NCI-H1694 treated with DMSO at 0.1 percent for 48 hours (cell line): Measurements from ENCODE around the gene NPDC1.
"Not testable (repeated sequence)": the region's sequence is repeated elsewhere in the genome, so short reads cannot be mapped to it uniquely, and the experiment has no call there.

ENCODE experiments used
- DNase-seq: peaks from one replicate; lab custom pipeline; 2025; lab: John Stamatoyannopoulos, UW

NPDC1 gene

DNA sequence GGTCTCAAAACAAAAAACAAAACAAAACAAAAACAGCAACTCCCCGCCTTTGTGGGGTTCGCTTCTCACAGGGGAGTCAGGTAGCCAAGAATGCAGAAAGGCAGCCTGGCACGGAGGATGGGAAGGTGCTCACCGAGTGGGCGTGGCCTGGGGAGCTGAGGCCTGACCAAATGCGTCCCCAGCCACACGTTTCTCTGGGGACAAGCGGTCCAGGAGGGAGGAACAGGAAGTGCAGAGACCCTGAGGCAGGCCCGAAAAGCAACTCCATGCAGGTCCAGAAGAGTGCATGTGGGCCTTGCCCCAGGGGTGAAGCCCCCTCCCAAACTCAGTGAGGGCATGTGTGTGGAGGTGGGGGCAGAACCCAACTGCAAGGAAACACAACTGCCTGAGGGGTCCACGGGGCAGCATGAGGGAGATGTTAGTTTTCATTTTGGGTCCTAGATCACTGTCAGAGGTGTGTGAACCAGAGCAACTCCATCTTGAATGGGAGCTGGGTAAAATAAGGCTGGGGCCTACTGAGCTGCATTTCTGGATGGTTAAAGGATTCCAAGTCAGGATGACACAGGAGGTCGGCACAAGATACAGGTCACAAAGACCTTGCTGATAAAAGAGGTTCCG lies 28.8 kb upstream of the NPDC1 start:
- DNase-seq, result no peak

DNA sequence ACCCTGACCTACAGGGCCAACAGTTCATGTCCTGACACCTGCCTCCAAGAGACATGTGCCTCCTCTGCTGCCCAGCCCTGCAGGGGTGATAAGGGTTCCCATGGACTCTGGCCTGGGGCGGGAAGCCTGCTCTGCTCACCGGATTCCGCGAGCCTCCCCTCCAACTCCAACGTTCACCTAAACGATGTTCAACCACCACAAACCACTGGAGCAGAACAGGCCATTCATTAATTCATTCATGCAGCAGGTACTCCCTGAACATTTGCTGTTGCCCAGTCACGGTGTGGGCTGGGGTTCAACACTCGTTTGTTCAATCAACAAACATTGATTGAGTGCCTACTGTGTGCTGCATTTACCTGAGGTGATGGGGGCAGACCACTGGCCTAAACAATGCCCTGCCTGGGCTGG lies 28.0 kb upstream of the NPDC1 start:
- DNase-seq, result no peak

DNA sequence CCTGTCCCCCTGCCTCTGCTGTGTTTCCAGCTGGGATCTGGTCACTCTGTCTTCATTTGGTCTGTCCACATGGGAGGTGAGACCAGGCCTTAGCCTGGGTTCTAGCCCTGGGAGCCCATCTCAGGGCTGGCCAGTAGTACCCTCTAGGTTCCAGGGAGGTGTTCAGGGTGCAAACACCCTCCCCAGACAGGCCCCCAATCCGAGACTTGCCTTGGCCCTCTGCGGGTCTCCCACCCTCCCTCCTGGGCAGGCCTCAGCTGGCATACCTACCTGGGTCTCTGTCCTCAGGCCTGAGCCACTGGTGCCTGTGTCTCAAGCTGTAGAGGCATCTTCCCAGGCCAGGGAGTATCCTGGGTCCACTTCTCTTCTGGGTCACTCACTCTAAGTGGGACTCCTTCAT lies 25.3 kb upstream of the NPDC1 start:
- no peak for DNase-seq

DNA sequence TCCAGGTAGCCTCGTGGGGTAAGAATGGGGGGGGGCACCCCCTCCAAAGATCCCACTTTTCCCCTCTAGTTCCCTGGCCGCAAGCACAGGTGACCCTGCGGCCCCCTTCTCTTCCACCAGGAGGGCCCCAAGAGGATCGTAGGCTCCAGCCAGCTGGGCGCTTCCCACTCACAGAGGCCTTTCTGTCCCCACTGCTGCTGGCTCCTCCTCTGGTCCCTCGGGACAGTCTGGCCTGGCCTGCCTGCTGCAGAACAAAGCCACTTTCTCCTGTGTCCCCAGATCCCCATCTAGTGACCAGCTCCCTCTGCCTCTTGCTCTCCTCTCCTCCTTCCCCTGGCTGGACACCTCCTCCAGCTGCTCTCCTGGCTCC lies 24.9 kb upstream of the NPDC1 start:
- no peak for DNase-seq

DNA sequence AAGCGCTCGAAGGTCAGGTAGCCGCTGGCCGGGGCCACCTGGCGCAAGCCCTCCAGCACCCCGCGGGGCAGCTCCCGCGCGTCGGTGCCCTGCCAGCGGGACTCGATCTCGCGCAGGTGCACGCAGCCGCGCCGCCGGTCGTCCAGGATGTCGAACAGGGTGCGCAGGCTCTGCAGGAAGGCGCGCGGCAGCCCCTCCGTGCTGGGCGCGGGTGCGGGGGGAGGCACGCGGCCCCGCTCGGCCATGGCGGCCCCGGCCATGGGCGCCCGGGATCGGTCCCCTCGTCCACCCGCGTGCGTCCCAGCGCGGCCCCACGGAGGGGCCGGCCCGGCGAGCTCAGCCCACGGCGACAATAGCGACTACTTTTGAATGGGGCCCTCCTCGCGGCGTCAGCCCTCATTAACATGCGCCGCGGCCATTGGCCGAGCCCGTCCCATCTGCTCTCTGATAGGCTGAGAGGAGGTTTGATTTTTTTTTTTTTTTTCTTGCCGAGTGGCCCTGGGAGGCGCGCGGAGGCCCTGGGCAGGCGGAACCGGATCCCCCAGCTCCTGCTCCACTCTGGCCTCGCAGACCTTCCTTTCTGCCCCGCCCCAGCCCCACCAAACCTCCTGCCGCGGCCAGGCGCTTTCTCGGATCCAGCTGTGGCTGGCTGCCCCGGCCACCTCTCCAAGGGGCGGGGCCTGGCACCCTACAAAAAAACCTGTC lies 24.4 kb upstream of the NPDC1 start, which contains the start of gene SAPCD2:
Gene SAPCD2, minus strand, starts transcription at position 357 of the 705 bp plus-strand sequence. Its CDS starts 97 bp downstream, at position 260.
- peak; percentile 69 for DNase-seq

DNA sequence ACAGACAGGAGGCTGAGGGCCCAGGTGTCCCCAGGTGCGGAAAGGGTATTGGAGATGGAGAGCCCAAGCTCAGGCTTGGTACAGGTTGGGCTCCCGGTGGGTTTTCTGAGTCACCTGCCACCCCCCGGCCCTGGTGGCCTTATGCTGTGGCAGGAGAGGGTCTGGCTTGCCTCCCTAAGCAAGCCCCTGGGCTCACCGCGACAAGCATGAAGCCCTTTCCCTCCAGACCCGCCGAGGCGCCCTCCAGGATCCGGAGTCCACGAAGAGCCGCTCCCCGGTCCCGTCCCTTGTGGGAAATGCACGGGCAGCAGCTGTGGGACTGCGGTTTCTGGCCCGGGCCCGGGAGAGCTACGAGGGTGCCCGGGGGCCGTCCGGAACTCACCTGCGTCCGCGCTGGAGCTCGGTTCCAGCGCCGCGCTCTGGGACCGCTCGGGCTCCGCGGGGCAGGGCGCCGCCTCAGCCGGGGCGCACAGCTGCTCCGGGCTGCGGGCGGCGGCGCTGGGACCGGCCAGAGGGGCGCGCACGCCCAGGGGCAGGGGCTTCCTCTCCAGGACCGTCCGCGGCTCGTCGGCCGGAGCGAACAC lies 23.6 kb upstream of the NPDC1 start:
- no peak for DNase-seq

DNA sequence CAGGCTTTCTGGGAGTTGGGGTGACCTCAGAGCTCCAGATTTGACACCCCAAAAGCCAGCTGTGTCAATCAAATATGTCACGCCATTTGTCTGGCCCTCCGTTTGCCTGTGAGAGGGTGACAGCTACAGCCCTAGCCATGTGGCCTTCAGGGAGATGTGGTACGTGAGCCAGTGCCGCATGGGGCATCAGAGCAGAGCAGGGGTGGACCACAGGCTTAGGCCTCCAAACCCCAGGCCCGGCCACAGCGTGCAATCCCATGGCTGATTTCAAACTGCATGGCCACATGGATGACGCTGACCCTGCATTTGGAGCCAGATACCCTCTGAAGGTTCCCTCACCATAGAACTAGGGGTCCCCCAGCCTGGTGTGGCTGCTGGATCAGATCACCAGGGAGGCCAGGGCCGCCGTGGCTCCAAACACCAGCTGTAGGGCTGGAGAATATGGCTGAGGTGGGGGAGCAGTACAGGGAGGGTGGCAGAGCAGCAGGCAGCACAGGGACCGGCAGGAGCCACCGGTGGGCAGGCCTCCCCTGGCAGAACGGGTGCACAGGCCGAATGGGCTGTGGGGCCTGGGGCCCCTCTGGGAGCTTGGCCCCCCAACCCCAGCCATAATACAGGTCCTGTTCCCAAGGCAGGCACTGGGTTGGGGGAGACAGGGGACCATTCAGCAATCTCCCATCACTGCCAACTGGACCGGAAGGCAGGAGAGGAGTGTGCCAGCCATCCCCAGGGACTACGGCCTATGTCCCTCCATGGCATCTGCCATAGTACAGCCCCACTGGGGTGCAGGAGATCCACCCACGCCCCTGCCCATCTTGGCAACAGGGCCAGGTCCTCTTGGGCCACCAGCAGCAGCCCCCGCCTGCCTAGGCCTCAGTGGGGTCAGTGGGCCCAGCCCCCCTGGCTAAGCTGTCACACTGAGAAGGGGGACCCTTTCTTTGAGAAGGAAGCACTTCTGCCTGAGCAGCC lies 22.8 kb upstream of the NPDC1 start:
- DNase-seq, result no peak

DNA sequence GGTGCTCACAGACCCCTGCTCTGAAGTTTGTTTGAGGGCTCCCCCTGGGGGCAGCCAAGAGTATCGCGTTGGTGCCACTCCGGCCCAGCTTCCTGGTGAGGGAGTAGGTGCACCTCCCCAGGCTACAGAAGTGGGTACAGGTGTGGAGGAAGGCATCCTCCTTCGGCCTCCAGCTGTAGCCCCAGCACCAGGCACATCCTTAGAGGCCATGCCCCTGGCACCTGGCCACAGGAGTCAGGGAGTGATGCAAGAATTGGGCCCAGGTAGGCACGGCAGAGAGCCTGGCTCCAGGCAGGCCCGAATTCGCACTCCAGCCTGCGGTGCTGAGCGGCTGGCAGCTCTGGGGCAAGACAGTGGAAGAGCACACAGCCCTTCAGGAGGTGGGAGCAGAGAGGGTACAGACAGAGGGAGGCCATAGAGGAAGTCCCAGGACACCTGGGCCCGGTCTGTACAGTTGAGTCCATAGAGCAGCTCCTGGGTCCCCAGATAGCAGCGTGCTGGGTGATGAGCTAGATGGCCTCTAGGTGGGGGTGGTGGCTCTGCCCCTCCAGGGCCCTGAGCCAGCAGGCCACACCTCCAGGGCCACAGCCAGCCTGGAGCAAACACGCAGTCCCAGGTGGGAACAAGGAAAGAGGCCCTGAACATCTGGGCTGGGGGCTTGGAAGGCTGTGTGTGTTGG lies 22.0 kb upstream of the NPDC1 start:
- DNase-seq, result peak; percentile 62

DNA sequence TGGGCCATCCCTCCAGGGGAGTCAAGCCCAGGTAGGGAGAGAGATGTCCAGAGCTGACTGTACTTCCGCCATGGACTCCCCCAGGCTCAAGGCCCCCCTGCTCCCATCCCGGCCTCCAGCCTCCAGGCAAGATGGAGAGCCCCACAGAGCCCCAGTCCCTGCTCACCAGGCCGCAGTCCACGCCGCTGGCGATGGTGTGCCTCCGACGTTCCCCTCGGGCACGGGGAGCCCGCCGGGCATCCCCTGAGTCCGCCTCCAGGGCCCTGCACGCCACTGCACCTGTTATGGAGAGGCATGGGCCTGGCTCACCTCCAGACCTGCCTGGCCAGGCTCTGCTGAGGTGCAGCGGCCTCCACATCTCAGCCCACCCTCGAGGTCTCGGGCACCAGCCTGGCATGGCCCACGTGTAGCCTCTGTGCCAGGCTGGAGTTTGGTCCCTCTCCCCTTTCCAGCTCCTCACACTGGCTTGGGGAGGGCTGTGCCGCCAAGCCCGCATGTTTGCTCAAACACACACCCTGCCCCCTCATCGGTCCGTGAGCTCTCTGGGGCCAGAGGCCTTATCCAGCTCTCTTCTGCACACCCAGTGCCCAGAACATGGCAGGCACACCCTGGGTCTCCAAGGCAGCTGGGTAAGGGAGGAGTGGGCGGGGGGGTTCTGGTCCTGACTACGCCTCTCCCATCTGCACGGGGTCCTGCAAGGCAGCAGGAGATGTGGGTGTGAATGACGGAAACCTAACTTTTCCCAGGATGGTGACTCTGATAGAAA lies 20.3 kb upstream of the NPDC1 start:
- DNase-seq, result no peak

DNA sequence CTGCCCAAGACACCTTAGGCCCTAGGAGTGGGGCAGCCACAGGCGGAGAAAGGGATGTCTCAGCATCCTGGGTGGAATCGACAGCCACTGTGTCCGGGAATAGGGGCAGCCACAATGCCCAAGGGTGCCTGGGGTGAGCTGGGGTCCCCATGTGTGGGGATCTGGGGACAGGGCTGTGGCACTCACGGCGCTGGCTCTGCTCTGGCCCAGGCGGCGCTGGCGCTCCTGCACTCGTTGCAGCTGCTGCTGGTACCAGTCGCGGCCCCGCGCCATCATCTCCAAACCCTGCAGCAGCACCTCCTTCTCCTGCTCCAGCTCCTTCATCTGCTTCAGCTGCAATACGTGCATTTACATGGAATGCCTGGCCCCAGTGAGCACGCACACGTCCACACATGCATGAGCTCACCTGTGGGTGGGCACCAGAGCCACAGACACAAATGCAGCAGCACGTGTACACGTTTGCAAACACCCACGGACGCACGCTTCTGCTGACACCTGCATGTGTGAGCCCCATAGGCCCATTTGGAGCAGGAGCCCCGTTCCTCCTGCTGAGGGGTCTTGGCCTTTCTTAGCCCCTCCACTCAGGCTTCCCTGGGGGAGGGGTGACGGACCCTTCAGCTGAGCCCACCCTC lies 19.5 kb upstream of the NPDC1 start:
- no peak for DNase-seq

DNA sequence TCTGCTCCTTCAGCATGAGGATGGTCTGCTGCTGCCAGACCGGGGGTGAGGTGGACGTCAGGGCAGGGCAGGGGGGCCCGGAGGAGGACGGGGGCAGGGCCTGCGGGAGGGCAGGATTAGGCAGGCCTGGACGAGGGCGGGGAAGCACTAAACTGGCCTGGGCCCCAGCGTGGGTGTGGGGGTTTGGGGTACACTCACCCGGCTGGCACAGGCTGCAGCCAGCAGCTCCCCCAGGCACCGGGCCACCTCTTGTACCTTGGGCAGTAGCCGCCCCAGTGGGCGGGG lies 18.8 kb upstream of the NPDC1 start:
- no peak for DNase-seq

DNA sequence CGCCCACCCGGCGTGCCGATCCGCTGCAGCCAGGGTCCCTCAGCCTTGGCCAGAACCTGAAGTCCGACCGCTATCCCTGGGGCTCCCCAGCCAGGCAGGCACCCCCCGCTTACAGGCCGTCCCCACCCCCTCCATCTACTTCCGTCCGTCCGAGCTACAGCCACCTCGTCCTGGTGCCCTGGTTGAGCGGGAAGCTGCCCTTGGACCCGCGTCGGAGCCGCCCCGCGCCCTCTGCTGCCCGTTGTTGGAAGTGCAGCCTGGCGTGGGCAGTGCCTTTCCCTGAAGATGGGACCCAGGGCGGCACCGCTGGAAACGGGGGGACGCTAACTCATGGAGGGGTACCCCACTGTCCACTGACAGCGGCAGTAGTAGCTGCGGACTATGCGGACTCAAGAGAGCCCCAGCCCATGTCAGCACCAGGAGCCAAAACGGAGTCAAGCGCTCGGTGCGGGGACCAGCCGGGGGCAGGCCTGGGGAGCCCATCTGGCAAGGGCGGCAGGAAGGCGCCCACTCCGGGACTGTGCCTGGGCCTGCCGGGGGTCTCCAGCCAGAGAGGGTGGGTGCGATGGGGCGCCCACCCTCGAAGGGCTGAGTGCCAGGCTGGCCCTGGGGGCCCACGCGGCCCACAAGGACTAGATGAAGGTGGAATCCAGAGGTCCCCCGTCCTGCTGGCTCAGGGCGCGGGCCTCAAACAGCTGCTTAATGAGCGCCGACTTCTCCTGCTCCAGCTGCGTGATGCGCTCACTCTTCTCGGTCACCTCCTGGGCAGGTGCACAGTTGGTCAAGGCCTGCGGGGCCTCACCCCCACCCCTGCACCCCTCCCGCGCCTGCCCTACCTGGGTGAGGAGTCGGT lies 18.3 kb upstream of the NPDC1 start:
- no peak for DNase-seq

DNA sequence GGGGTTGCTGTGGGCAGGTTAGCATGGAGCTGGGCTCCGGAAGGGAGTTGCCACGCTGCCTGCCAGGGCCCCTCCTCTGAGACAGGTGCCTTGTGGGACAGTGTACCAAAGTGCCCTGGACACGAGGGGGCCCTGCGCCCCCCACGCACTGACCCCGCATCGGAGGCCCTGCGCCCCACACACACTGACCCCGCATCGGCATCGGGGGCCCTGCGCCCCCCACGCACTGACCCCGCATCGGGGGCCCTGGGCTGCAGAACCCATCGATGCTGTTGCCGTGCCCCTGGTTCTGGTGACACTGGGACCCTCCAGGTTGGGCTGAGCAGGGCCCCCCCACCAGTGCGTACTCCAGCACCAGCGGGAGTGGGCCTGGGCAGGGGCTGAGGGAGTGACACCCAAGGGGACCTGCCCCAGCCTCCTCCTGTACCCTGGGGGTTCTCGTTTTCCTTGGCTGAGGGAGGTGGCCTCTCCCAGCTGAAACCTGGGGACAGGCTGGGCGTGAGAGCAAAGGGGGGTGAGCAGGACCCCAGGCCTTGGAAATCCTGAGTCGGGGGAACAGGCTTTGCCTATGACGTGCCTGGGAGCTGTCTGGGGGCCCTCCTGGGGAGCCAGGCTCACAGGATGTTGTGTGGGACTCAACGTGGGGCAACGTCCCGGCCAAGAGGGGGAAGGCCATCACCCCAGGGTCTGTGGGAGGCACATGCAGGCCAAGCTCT lies 17.5 kb upstream of the NPDC1 start:
- no peak for DNase-seq

DNA sequence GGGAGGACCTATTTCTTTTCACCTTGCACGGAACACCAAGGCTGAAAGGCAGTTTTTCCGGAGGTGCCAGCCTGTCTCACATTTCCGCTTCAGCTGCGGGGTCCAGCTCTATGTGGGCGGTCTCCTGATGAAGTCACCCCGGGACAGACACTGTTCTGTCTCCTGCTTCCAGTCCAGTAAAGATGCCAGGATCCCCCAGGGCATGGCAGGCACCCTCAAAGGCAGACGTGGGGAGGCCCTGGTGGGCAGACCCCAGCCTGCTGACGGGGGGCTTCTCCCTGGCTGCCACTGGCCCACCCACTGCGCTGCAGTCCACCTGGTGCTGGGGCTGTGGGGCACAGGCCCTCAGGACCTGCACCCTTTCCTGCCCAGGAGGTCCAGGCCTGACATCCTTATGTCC lies 16.8 kb upstream of the NPDC1 start:
- DNase-seq, result not testable (repeated sequence)

DNA sequence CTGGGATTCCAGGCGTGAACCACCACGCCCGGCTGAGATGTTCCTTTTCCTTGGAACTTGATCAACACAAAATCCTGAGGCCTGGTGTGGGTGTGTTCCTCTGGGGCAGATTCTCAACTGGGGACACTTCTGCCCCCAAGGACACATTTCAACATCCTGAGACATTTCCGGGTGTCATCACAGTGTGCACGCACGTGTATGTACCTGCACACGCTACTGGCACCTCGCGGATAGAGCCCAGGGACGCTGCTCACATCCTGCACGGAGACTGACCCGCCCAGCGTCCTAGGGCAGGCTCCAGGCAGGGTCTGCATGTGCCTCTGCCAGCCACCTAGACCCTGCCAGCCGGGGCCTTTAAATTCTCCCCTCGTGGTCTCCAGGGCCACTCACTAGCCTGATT lies 16.4 kb upstream of the NPDC1 start:
- DNase-seq, result no peak

DNA sequence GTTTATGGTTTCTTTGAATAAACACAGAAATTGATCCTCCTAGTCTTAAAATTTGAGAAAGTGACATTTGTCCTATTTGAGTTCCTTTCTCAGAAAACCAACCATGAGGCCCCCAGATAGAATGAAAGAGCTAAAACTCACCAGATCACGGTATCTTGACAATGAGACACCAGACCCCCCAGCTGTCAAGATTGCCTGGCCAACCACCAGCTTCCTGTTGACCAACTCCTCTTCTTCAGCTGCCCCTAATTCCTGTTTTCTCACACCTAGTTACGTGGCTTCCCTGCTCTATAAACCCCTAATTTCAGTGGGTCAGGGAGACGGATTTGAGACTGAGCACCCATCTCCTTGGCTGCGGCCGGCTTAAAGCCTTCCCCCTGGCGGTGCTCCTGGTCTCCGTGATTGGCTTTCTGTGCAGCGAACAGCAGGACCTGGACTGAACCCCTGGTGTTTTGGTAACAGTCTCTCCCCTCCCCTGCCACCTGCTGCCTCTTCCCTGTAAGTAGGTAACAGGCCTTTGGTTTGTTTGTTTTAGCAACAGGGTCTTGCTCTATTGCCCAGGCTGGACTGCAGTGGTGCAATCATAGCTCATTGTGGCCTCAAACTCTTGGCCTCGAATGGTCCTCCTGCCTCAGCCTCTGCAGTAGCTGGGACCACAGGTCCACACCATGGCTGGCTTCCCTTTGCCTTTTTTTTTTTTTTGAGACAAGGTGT lies 12.7 kb upstream of the NPDC1 start:
- DNase-seq, result no peak

DNA sequence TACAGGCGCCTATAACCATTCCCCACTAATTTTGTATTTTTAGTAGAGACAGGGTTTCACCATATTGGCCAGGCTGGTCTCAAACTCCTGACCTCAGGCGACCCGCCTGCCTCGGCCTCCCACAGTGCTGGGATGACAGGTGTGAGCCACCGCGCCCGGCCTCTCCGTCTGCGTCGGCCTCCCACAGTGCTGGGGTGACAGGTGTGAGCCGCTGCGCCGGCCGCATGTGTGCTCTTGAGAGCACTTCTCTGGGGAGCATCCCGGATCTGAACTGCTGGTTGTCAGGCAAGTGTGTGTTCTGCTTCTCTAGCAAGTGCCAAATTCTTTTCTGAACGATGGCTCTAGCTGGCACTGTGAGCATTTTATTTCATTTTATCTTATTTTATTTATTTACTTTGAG lies 11.6 kb upstream of the NPDC1 start:
- DNase-seq, result peak; percentile 13

DNA sequence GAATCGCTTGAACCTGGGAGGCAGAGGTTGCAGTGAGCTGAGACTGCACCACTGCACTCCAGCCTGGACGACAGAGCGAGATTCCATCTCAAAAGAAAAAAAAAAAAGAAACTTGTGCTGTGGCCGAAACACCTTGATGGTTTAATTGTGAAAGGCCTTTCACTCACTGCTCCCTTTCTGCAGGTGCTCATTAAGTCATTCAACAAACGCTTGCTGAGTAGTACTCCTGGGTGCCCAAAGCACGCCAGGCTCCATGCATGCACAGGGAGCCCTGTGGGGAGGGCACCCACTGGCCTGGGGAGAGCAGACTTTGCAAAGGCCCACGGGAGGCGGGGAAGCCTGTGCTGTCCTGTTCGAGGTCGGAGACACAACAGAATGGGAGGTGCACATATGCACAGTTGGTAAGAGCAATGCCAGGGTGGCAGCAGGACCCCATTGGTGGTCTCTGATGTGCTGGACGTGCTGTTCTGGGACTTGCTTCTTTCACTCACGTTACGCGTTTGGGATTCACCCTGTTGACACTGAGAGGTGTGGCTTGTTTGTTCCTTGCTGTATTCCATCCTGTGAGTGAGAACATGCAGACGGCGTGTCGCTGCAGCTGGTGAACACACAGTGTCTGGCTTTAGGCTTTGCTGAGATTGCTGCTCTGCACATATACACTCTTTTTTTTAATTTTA lies 10.9 kb upstream of the NPDC1 start:
- DNase-seq, result no peak
